Ishikawa (cell line): ENCODE data around the gene HAVCR2.

Experiments
- CEBPB ChIP-seq: IDR thresholded peaks from 2 replicates; pipeline ENCODE4 v1.6.1; 2012
- CREB1 ChIP-seq: IDR thresholded peaks from 2 replicates; pipeline ENCODE4 v1.6.1; 2012; ENCODE audit warnings: low read depth
- EP300 ChIP-seq: IDR thresholded peaks from 2 replicates; pipeline ENCODE4 v1.6.1; 2012; ENCODE audit warnings: borderline replicate concordance
- FOXM1 ChIP-seq: IDR thresholded peaks from 2 replicates; pipeline ENCODE4 v1.6.1; 2012; ENCODE audit warnings: low read depth, borderline replicate concordance
- MAX ChIP-seq: IDR thresholded peaks from 2 replicates; pipeline ENCODE4 v1.6.1; 2012
- NFIC ChIP-seq: IDR thresholded peaks from 2 replicates; pipeline ENCODE4 v1.6.1; 2012
- RAD21 ChIP-seq: IDR thresholded peaks from 2 replicates; pipeline ENCODE4 v1.6.1; 2012; ENCODE audit warnings: low read depth
- REST ChIP-seq: IDR thresholded peaks from 2 replicates; pipeline ENCODE4 v1.6.1; 2012; ENCODE audit warnings: low read depth, mild to moderate bottlenecking
- TAF1 ChIP-seq: IDR thresholded peaks from 2 replicates; pipeline ENCODE4 v1.6.1; 2012; ENCODE audit warnings: low read depth, mild to moderate bottlenecking
- TCF12 ChIP-seq: IDR thresholded peaks from 2 replicates; pipeline ENCODE4 v1.6.1; 2012; ENCODE audit warnings: low read depth
- USF1 ChIP-seq: IDR thresholded peaks from 2 replicates; pipeline ENCODE4 v1.6.1; 2012
- YY1 ChIP-seq: IDR thresholded peaks from 2 replicates; pipeline ENCODE4 v1.6.1; 2012; ENCODE audit warnings: low read depth

- TF ChIP-seq CEBPB (no peak), NFIC (no peak), FOXM1 (no peak), RAD21 (no peak), EP300 (no peak), USF1 (no peak), YY1 (no peak), TCF12 (no peak), CREB1 (no peak), REST (no peak), TAF1 (no peak), MAX (no peak)
Observed at GRCh38 chr5:157066080-157066479, 42.8 kb downstream of the HAVCR2 start.
